HUES48 (cell line): Measurements from ENCODE around the gene TECPR1.

Experiments
- H3K27ac ChIP-seq: one replicate; pipeline ENCODE4 v1.7.0; 2013; ENCODE audit warnings: low read depth, low read length, inconsistent platforms
- H3K27me3 ChIP-seq: 2 replicates; pipeline ENCODE4 v1.6.1; 2013; ENCODE audit warnings: mild to moderate bottlenecking, low read length; ENCODE audit not compliant: control insufficient read depth, insufficient read depth
- H3K36me3 ChIP-seq: 2 replicates; pipeline ENCODE4 v1.6.1; 2013; ENCODE audit warnings: low read length; ENCODE audit not compliant: control insufficient read depth, insufficient read depth
- H3K4me1 ChIP-seq: 2 replicates; pipeline ENCODE4 v1.6.1; 2013; ENCODE audit warnings: mild to moderate bottlenecking, low read length; ENCODE audit not compliant: control insufficient read depth, insufficient read depth
- H3K4me3 ChIP-seq: 2 replicates; pipeline ENCODE4 v1.5.1; 2013; ENCODE audit warnings: mild to moderate bottlenecking, low read depth, low read length
- H3K9ac ChIP-seq: 2 replicates; pipeline ENCODE4 v1.6.1; 2013; ENCODE audit warnings: mild to moderate bottlenecking, low read depth, low read length, moderate library complexity
- H3K9me3 ChIP-seq: 2 replicates; pipeline ENCODE4 v1.6.1; 2013; ENCODE audit warnings: low read length; ENCODE audit not compliant: control insufficient read depth, insufficient read depth

TECPR1 gene

DNA sequence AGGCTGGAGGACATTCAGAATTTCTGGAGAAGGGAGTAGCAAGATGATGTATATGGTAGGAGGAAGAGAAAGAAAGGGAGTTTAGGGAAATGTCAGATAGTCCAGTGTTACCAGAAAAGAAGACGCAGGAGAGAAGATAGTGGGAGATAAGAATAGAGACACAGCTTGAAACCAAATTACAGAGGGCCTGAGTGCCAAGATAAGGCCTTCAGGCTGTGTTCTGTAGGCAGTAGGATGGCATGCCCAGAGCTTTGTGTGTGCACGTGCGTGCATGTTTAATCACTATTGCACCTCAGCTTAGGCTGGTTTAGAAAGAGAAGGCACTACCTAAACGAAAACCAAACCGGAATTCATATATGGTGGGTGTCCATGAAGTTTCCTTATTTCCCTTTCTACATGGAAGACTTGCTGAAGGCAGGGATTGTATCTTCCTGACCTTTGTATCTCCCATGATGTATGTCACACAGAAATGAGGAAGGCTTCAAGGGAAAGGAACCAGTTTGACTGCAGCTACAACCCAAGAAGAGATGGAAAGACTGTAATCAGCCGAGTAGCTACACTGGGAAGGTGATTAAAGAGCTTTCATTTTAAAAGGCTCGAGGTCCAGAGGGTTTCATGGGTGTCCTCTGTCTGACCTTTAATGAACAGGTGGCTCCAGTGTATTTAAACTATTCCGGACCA, 76.6 kb downstream of the TECPR1 start:
- Histone ChIP-seq H3K27ac (no peak overlapping the region), H3K9ac (no peak overlapping the region), H3K4me1 (peaks cover 16% of the 10 kb centered on the region; the same call in 1 of the 2 replicates), H3K9me3 (no peaks in the 10 kb centered on the region), H3K4me3 (no peak overlapping the region), H3K27me3 (no peaks in the 10 kb centered on the region), H3K36me3 (peaks cover 52% of the 10 kb centered on the region)

DNA sequence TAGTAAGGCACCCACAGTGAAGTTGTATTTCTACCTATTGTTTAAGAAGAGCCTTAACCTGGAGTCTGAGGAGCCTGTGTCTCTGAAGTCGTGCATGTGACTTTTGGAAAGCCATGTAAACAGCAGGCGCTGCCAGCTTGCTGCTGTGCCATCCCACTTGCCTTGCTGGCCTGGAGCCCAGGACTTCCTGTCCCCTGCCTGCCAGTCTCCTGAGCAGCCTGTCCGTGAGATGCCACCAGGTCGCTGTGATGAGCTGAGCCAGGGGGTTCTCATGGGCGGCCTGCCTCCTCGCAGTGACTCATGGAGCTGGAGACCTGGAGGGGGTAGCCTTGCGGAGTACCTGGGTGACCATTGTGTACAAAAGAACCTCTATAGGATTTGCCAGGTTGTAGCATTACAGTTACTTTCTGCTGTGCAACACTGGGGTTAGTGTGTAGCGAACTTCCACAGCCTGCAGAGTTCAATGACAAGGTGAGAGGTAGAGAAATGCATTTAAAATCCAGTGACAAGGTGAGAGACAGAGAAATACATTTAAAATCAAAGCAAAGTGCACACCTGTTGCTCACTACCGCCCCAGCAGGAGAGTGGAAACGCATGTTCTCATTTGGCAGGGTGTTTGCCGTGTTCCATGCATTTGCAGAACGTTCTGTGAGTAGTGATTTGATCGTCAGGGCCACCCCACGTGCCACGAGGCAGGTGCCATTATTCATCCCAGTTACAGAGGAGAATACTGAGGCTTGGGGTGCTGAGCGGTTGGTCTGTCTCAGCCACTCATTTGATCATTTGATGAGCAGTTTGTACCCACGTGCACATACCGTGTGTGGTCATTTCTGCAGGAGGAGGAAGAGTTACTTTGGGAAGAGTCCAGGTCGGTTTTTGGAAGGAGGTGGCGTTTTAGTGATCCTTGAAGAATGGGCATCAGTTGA, 77.4 kb downstream of the TECPR1 start:
- no peak overlapping the region for H3K27ac ChIP-seq
- H3K27me3 ChIP-seq: no peaks in the 10 kb centered on the region
- H3K9ac ChIP-seq: no peak overlapping the region
- peaks cover 47% of the 10 kb centered on the region for H3K36me3 ChIP-seq
- no peak overlapping the region for H3K4me3 ChIP-seq
- H3K4me1 ChIP-seq: peaks cover 22% of the 10 kb centered on the region; the same call in 1 of the 2 replicates
- no peaks in the 10 kb centered on the region for H3K9me3 ChIP-seq

DNA sequence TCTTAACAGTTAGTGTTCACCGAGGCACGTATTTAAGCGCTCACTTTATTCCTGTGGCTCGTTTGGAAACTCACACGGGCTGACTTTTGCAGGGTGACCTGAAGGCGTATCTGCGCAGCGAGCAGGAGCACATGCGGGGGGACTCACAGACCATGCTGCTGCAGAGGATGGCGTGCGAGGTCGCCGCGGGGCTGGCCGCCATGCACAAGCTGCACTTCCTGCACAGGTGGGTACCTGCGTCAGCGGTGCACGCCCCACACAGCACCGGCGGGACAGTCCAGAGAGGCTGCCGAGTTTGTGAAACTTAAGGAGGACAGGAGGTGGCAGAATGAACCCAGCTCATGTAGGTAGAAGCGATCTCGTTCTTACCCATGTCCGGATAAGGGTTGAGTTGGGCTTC, 80.6 kb downstream of the TECPR1 start:
- Histone ChIP-seq H3K9me3 (no peaks in the 10 kb centered on the region), H3K27me3 (no peaks in the 10 kb centered on the region), H3K4me1 (peaks cover 15% of the 10 kb centered on the region; the same call in 1 of the 2 replicates), H3K27ac (no peak overlapping the region), H3K9ac (no peak overlapping the region), H3K36me3 (peaks cover 43% of the 10 kb centered on the region), H3K4me3 (no peak overlapping the region)

DNA sequence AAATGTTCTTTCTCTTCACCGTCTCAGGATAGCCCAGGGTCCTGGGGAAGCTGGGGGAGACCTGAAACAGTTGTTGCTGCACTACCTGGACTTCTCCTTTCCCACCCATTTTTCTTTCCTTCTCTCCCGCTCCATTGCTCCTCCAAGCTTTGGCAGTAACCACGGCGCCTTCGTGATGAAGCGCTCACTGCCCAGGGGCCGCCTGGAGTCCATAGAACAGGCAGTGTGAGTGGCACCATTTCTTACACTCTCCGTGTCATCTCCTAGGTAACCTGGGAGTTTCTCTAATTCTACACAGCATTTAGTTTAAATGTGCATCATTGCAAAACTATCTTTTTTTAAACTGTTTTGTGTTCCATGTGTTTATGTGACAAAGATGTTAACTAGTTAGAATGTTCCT, 81.1 kb downstream of the TECPR1 start:
- no peak overlapping the region for H3K4me3 ChIP-seq
- peaks cover 42% of the 10 kb centered on the region for H3K36me3 ChIP-seq

DNA sequence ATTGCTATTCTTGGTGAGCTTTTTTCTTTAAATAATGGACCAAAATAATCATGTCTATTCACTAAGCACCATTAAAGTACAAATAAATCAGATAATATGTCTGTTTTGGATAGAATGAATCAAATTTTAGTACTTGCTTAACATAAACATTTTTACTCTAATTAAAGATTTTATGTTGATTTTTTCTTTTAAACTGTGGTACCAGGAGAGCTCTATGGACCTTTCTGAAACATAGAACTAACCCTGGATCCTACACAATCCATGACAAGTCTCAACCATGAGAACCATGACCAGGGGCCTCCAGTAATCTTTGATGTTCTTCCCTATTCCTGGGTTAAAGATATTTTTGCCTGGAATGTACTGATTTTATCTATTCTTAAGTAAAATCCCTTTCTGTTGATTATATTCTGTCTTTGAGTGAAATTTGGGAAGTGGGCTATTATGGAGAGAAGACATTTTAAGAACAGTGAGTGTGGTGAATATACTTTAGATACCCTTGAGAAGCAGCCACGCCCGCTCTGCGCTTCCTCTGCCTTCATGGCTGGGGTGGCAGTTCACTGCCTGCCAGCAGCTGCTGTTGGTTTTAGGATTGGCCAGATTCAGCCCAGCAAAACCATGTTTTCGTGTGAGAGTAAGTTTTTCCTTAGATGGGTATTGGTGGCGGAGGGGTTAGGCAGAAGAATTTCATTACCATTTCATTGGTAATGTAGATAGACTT, 83.0 kb downstream of the TECPR1 start:
- H3K27ac ChIP-seq: no peak overlapping the region
- no peak overlapping the region for H3K9ac ChIP-seq
- no peak overlapping the region for H3K4me3 ChIP-seq
- H3K27me3 ChIP-seq: no peaks in the 10 kb centered on the region
- H3K36me3 ChIP-seq: peaks cover 25% of the 10 kb centered on the region
- peaks cover 15% of the 10 kb centered on the region; the same call in 1 of the 2 replicates for H3K4me1 ChIP-seq
- H3K9me3 ChIP-seq: no peaks in the 10 kb centered on the region

More for the DNA sequence above, 81.1 kb downstream of the TECPR1 start:
- no peaks in the 10 kb centered on the region for H3K27me3 ChIP-seq
- H3K4me1 ChIP-seq: peaks cover 15% of the 10 kb centered on the region; the same call in 1 of the 2 replicates
- no peak overlapping the region for H3K9ac ChIP-seq
- H3K27ac ChIP-seq: no peak overlapping the region
- H3K9me3 ChIP-seq: no peaks in the 10 kb centered on the region

DNA sequence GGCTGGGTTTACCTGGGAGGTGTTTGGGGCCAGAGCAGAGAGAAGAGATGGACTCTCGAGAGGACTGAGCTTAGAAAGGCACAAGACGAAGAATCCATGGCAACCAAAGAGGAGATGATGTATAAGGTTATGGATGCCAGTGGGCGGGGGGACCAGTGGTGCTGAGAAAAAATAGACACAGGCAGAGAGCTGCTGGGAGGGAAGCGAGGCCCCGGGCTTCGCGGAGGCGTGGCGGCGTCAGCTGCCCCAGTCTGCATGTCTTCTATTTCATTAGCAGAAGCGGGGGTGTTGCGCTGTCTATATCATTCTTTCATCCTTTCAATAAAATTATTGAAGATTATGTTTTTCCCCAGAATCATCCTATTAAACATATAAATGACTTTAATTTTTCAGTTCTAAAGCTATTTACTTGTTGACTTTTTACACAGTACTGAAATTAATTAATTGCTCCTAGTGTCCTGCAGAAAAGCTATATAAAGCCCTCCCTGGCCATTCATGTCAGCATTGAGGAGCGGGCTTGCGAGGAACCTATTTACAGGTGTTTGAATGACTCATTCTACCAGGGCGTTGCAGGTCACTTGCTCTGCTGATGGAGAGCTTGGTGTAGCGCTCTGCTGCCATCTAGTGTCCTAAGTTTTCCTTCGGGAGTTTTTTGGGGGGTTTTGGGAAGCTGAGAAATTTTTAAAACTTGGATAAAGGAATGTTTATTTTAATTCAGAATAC, 83.7 kb downstream of the TECPR1 start:
- H3K9me3 ChIP-seq: no peaks in the 10 kb centered on the region
- peaks cover 15% of the 10 kb centered on the region; the same call in 1 of the 2 replicates for H3K4me1 ChIP-seq
- H3K27ac ChIP-seq: no peak overlapping the region
- peaks cover 24% of the 10 kb centered on the region for H3K36me3 ChIP-seq
- no peak overlapping the region for H3K4me3 ChIP-seq
- no peak overlapping the region for H3K9ac ChIP-seq
- no peaks in the 10 kb centered on the region for H3K27me3 ChIP-seq

DNA sequence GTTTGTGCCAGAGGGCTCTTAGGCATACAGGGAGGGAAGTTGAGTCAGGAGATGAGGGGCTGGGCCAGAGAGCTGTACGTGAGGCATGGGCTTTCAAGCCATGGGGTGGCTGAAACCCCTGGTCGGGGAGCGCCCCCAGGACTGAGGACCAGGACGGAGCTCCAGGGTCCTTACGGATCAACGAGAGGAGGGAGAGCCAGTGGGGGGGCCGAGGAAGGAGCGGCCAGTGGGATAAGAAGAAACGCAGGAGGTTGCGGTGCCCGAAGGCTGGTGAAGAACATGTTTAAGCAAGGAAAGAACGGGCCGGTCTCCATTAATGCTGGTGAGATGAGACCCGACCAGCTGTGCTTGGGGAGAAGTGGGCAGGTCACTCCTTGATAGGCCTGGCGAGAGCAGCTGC, 84.4 kb downstream of the TECPR1 start:
- Histone ChIP-seq H3K27ac (no peak overlapping the region), H3K27me3 (no peaks in the 10 kb centered on the region), H3K4me1 (peaks cover 15% of the 10 kb centered on the region; the same call in 1 of the 2 replicates), H3K36me3 (peaks cover 18% of the 10 kb centered on the region), H3K4me3 (no peak overlapping the region), H3K9me3 (no peaks in the 10 kb centered on the region), H3K9ac (no peak overlapping the region)

DNA sequence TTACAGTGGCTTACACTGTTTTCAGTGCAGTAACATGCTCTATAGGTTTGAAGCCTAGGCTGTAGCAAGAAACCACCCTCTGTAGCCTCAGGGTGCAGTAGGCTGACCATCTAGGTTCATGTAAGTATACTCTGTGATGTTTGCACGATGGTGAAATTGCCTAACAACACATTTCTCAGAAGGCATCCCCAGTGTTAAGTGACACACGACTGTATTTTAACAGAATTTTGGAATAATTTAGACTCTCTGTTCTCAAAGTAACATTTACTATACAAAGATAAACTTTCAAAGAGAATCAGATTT, 85.4 kb downstream of the TECPR1 start:
- Histone ChIP-seq H3K36me3 (peaks cover 9% of the 10 kb centered on the region), H3K9me3 (no peaks in the 10 kb centered on the region), H3K4me3 (no peak overlapping the region), H3K9ac (no peak overlapping the region), H3K4me1 (peaks cover 15% of the 10 kb centered on the region; the same call in 1 of the 2 replicates), H3K27me3 (no peaks in the 10 kb centered on the region), H3K27ac (no peak overlapping the region)

DNA sequence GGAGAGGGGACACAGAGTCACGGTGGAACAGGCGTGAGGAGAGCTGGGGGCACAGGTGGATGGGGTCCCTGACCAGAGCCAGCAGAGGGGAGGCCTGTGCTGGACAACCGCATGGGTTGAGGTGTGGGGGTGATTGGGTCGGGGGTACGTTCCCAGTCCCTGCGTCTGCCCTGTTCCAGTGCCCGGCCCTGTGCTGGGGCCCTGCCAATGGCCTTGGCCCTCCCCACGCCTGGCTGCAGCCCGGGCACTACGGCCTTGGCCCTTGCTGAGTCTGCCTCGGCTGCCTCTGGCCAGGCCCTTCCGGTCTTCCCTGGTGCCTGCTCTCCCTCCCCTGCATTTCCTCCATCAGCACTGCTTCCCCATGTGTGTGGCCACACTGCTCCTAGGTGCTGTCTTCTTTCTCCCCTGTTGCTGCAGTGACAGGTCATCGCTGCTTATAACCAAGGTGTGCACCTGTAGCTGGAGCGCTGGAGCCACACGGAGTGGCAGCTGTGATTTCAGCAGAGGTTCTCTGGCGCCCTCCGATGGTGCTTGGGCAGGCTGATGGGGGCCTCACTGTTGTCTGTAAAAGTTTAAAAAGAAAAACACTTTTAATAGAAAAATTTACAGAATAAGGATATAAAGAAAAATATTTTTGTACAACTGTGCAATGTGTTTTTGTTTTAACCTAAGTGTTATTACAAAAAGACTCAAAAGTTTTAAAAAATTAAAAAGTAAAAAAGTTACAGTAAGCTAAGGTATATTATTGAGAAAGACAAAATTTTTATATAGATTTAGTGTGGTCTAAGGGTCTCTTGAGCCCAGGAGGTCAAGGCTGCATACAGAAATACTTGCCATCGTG, 86.0 kb downstream of the TECPR1 start:
- Histone ChIP-seq H3K36me3 (peaks cover 3% of the 10 kb centered on the region), H3K27ac (no peak overlapping the region), H3K27me3 (no peaks in the 10 kb centered on the region), H3K4me1 (peaks cover 15% of the 10 kb centered on the region; the same call in 1 of the 2 replicates), H3K9ac (no peak overlapping the region), H3K9me3 (no peaks in the 10 kb centered on the region), H3K4me3 (no peak overlapping the region)
